Measurements from ENCODE around the gene VGF. TPM values are rescaled to one million over a fixed set of nuclear protein-coding genes. Genes with fewer than 3 reads are reported as not detected.
A peak's percentile ranks its signal among the peaks of the same experiment; 100 is the strongest.

VGF gene
- total RNA-seq, 1 experiment from 2014 or later, result 16.0 TPM

GRCh38 chr7:101175664-101176063 lies 10.3 kb upstream of the VGF start:
- no TSS peak for BruUV-seq (replicated peaks)
- Histone ChIP-seq H3K4me1 (ENCODE audit: insufficient read depth, low read length, poor library complexity, severe bottlenecking) (peaks cover 34% of the 10 kb centered on the region), H3K27ac (ENCODE audit: low read depth, low read length, poor library complexity, severe bottlenecking) (no peak overlapping the region), H3K36me3 (ENCODE audit: insufficient read depth, low read length, poor library complexity, severe bottlenecking) (no peaks in the 10 kb centered on the region), H3K4me3 (ENCODE audit: low read depth, low read length, poor library complexity, severe bottlenecking) (no peak overlapping the region), H3K27me3 (replicated peaks; ENCODE audit: insufficient read depth, low read depth, low read length, poor library complexity) (peaks cover 61% of the 10 kb centered on the region), H3K9me3 (ENCODE audit: low read depth, low read length, poor library complexity, severe bottlenecking) (no peaks in the 10 kb centered on the region)
- no peak for DNase-seq (ENCODE audit: low spot score)
- ChIA-PET CTCF (interaction anchor here (0.6 kb wide), 1 partner anchor 116 kb away, joined by 3 read pairs; no protein-coding TSS in a partner anchor), POLR2A (ENCODE audit: low non-redundant PET) (no interaction called here)
- TF ChIP-seq EZH2 (IDR thresholded peaks at IDR 0.05; ENCODE audit: borderline replicate concordance, low read depth, low read length, poor library complexity, severe bottlenecking), result no peak
- TF ChIP-seq CTCF (conservative IDR thresholded peaks at IDR 0.05; ENCODE audit: low read depth, low read length), result no peak
- intact Hi-C loops (cut with micrococcal nuclease; ENCODE audit: unreplicated experiment), result loop anchor here (10.0 kb wide), 1 partner anchor 81 kb away; no protein-coding TSS in a partner anchor

DNA sequence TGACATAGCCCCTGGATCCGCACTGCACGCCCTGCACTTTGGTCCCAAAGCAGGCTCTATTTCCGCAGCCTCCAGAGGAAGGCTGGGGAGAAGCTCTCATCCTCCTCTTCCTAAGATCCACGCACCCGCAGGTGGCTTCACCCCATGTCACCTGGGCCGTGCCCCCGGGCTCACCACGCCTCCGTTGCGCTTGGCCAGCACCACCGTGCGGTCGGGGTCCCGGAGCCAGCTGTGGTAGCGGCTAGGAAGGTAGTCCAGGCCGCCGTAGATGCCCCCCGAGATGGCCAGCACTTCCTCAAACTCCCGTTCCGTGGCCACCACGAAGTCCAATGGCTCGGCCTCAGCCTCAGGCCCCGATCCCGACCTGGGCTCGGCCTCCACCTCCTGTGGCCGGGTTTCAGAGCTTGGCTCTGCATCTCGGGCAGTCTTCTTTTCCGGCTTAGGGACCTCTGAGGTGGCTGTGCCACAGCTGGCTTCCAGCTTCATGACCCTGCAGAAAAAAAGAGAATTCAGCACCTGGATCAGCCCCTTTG lies 9.0 kb upstream of the VGF start:
- POLR2A ChIA-PET (ENCODE audit: low non-redundant PET), result no interaction called here
- intact Hi-C loops (cut with micrococcal nuclease; ENCODE audit: unreplicated experiment), result loop anchor here (10.0 kb wide), 1 partner anchor 80 kb away; no protein-coding TSS in a partner anchor

DNA sequence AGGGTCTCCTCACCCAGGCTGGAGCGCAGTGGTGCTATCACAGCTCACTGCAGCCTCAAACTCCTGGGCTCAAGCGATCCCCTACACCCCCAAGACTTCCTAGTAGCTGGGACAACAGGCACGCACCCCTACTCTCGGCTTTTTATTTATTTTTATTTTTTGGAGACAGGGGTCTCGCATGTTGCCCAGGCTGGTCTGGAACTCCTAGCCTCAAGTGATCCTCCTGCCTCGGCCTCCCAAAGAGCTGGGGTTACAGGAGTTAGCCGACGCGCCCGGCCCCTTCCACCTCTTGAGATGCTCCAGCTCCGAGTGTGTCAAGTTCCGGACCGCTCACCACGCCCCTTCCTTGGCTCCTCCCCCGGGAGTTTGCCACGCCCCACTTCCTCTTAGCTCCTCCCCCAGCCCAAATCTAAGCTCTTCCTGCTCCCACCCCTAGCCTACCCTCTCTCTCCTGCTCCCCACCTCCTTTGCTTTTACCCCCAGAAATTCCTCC lies 8.4 kb upstream of the VGF start:
- ChIA-PET CTCF (interaction anchor here (0.9 to 1.1 kb wide), 2 partner anchors 19 to 30 kb away, joined by 5 to 10 read pairs; no protein-coding TSS in a partner anchor), POLR2A (ENCODE audit: low non-redundant PET) (no interaction called here)
- peaks cover 58% of the 10 kb centered on the region for H3K27me3 ChIP-seq (replicated peaks; ENCODE audit: insufficient read depth, low read depth, low read length, poor library complexity)
- no peak overlapping the region for H3K27ac ChIP-seq (ENCODE audit: low read depth, low read length, poor library complexity, severe bottlenecking)
- peak overlapping the region; percentile 36 for H3K4me3 ChIP-seq (ENCODE audit: low read depth, low read length, poor library complexity, severe bottlenecking)
- H3K9me3 ChIP-seq (ENCODE audit: low read depth, low read length, poor library complexity, severe bottlenecking), result no peaks in the 10 kb centered on the region
- H3K4me1 ChIP-seq (ENCODE audit: insufficient read depth, low read length, poor library complexity, severe bottlenecking), result peaks cover 39% of the 10 kb centered on the region
- peak; percentile 84 for DNase-seq (ENCODE audit: low spot score)
- no peak for TF ChIP-seq CTCF (conservative IDR thresholded peaks at IDR 0.05; ENCODE audit: low read depth, low read length)
- no peak for TF ChIP-seq EZH2 (IDR thresholded peaks at IDR 0.05; ENCODE audit: borderline replicate concordance, low read depth, low read length, poor library complexity, severe bottlenecking)
- no peaks in the 10 kb centered on the region for H3K36me3 ChIP-seq (ENCODE audit: insufficient read depth, low read length, poor library complexity, severe bottlenecking)
- intact Hi-C loops (cut with micrococcal nuclease; ENCODE audit: unreplicated experiment), result loop anchor here (10.0 kb wide), 1 partner anchor 79 kb away; no protein-coding TSS in a partner anchor
- no TSS peak for BruUV-seq (replicated peaks)

More for the DNA sequence above, 9.0 kb upstream of the VGF start:
- CTCF ChIA-PET, result interaction anchor here (0.9 to 1.1 kb wide), 2 partner anchors 18 to 30 kb away, joined by 5 to 10 read pairs; no protein-coding TSS in a partner anchor
- Histone ChIP-seq H3K4me3 (ENCODE audit: low read depth, low read length, poor library complexity, severe bottlenecking) (peak overlapping the region; percentile 36), H3K36me3 (ENCODE audit: insufficient read depth, low read length, poor library complexity, severe bottlenecking) (no peaks in the 10 kb centered on the region), H3K27me3 (replicated peaks; ENCODE audit: insufficient read depth, low read depth, low read length, poor library complexity) (peaks cover 57% of the 10 kb centered on the region), H3K9me3 (ENCODE audit: low read depth, low read length, poor library complexity, severe bottlenecking) (no peaks in the 10 kb centered on the region), H3K4me1 (ENCODE audit: insufficient read depth, low read length, poor library complexity, severe bottlenecking) (peaks cover 35% of the 10 kb centered on the region), H3K27ac (ENCODE audit: low read depth, low read length, poor library complexity, severe bottlenecking) (no peak overlapping the region)
- TF ChIP-seq EZH2 (IDR thresholded peaks at IDR 0.05; ENCODE audit: borderline replicate concordance, low read depth, low read length, poor library complexity, severe bottlenecking) (no peak), CTCF (conservative IDR thresholded peaks at IDR 0.05; ENCODE audit: low read depth, low read length) (no peak)
- no TSS peak for BruUV-seq (replicated peaks)
- no peak for DNase-seq (ENCODE audit: low spot score)

Measured in A673 (cell line).